Tibial nerve (tissue), 4 donors: ENCODE data around the gene FOS.

Experiments
- CTCF ChIP-seq, 5 experiments: fragments of 200-600 bp in 3 of 5; fragments of 450-650 bp in 2 of 5; sonication (generic) in 3 of 5; IDR thresholded peaks; one replicate each; pipeline ENCODE4 v1.5.1; 2016 to 2019; ENCODE audit warnings: antibody characterized with exemption in 5 of 5, mild to moderate bottlenecking in 3 of 5, moderate library complexity in 2 of 5
- EP300 ChIP-seq, 2 donors: sonication (generic); formaldehyde crosslinking; IDR thresholded peaks; one replicate each; pipeline ENCODE4 v1.6.1; 2017; ENCODE audit warnings: antibody characterized with exemption in 2 of 2, mild to moderate bottlenecking in 1 of 2
- POLR2A ChIP-seq, 2 donors: fragments of 450-650 bp; IDR thresholded peaks; one replicate each; pipeline ENCODE4 v1.6.1; 2017; ENCODE audit warnings: antibody characterized with exemption in 2 of 2, mild to moderate bottlenecking in 2 of 2, moderate library complexity in 2 of 2

DNA sequence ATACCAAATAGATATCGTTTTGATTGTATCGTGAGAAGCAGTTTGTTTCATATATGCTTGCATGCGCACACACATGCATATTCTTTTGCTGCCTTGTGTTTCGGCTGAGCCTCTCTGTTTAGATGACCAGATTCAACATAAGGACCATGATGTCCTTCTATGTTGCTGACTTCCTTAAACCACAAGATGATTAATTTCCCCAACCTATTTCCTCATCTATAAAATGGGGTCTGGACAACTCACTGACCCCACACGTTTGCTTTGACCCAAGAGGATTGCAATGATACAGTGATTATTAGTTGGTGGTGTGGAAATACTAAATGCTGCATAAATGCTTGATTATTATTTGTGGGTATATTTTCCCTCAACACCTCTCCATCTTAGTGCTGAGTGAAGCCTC lies 16.8 kb upstream of the FOS start:
- TF ChIP-seq CTCF (IDR thresholded peaks at IDR 0.05) (no peak), POLR2A (IDR thresholded peaks at IDR 0.05) (no peak), EP300 (IDR thresholded peaks at IDR 0.05) (no peak)
